DMS79 treated with DMSO at 0.1 percent for 48 hours (cell line): ENCODE results near the gene ZNF526.
"Not testable (repeated sequence)": the region's sequence is repeated elsewhere in the genome, so short reads cannot be mapped to it uniquely, and the experiment has no call there.

ENCODE experiments used
- DNase-seq: peaks from one replicate; lab custom pipeline; 2025; lab: John Stamatoyannopoulos, UW

ZNF526 gene

GRCh38 chr19:42246922-42247639 is 27.0 kb downstream of the ZNF526 start:
- no peak for DNase-seq

- no peak for DNase-seq
These were observed 27.6 kb downstream of the ZNF526 start for GRCh38 chr19:42247640-42248199.

- DNase-seq = no peak
These were observed 28.4 kb downstream of the ZNF526 start for GRCh38 chr19:42248270-42249148.

GRCh38 chr19:42249149-42249750 is 29.1 kb downstream of the ZNF526 start:
- no peak for DNase-seq

- no peak for DNase-seq
These were observed 29.7 kb downstream of the ZNF526 start for GRCh38 chr19:42249769-42250168.

GRCh38 chr19:42250183-42250665 is 30.1 kb downstream of the ZNF526 start:
- DNase-seq = no peak

GRCh38 chr19:42250666-42251531 is 30.8 kb downstream of the ZNF526 start:
- no peak for DNase-seq

- no peak for DNase-seq
These were observed 31.7 kb downstream of the ZNF526 start for GRCh38 chr19:42251572-42252358.

GRCh38 chr19:42252365-42253244 is 32.5 kb downstream of the ZNF526 start:
- no peak for DNase-seq

GRCh38 chr19:42253245-42254088 is 33.4 kb downstream of the ZNF526 start:
- DNase-seq = peak; percentile 37

GRCh38 chr19:42254089-42254849 is 34.2 kb downstream of the ZNF526 start:
- DNase-seq = peak; percentile 16

- DNase-seq = peak; percentile 71
These were observed 35.0 kb downstream of the ZNF526 start, which contains the start of gene ERF for GRCh38 chr19:42254850-42255765. Gene ERF (minus strand): TSS chr19:42255128. CDS start chr19:42254999, 129 bp downstream.

- DNase-seq = peak; percentile 37
These were observed 35.9 kb downstream of the ZNF526 start for GRCh38 chr19:42255766-42256745.

GRCh38 chr19:42257842-42258241 is 37.7 kb downstream of the ZNF526 start:
- DNase-seq = not testable (repeated sequence)

GRCh38 chr19:42261763-42262162 is 41.7 kb downstream of the ZNF526 start:
- DNase-seq = no peak
